Stimulated activated CD8-positive, alpha-beta memory T cell treated with anti-CD3 and anti-CD28 coated beads, Interleukin-15, amount 100 ng/mL, for 48 hours (primary cell): Measurements from ENCODE around the gene CCDC117.
"Not testable (repeated sequence)": the region's sequence is repeated elsewhere in the genome, so short reads cannot be mapped to it uniquely, and the experiment has no call there.

Source experiments
- DNase-seq, 2 donors: peaks; one replicate each; pipeline ENCODE4 v3.0.0-alpha.2; 2020; ENCODE audit warnings: low read depth in 2 of 2

The CCDC117 gene

DNA sequence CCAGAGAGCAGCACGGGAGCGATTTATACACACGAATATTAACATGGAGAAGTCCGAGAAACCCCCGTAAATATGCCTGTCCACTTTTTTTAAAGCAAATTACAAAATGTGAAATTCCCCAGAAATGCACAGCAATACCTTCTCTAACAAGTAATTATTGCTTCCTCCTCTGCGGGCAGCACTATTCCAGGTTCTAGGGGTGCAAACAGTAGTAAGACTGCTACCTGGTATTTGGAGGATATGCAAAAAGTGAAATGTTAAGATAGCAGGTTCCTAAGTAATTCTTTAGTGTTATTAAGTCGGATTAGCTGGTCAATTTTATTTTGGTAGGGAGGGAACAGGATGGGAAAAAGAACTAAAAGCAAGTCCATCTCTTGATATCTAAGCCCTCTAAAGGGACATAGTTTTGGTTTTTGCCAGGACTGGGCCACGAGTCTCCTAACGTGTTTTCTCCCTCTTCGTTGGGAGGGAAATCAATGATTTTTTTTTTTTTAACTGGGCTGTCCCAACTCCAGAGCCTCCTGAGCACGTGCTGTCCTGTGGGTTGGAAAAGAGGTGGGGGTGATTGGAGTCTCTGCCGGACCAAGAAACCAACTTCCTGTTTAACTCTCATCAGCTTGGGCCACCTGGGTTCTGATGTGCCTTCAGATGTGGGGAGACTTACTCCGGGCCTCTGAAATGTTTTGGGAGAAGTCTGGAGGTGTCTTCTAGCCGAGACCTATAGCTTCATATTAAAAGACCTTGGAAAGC lies 29.5 kb downstream of the CCDC117 start:
- DNase-seq = no peak

DNA sequence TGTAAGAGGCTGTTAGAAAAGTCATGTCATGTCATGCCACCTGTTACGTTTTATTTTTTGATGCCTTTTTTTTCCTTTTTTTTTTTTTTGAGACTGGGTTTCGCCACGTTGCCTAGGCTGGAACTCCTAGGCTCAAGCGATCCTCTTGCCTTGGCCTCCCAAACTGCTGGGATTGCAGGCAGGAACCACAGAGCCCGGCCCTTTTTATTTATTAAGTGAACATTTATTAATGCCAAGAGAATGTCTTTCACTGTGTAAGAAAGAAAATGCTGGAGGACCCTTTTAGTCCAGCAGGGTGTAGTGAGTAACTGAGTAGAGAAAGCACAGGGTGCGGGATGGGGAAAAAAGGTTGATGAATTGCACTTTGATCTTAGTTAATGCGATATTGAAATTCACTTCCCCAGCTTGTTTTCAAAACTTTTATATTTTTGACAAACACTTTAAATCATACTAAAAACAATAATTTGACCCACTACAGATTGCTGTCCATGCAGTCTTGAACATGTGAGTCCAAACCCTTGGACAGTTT lies 30.2 kb downstream of the CCDC117 start:
- no peak for DNase-seq

DNA sequence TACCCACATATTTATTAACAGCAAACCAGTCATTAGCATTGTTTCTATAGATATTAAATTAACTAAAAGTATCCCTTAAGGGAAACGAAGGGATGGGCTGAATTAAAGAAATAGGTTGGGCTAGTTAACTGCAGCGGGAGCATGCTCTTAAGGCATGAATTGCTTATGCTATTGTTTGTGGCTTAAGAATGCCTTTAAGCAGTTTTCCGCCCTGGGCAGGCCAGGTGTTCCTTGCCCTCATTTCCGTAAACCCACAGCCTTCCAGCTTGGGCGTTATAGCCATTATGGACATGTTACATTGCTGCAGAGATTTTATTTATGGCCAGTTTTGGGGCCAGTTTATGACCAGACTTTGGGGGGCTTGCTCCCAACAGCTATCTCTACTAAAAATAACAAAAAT lies 32.9 kb downstream of the CCDC117 start:
- not testable (repeated sequence) for DNase-seq

DNA sequence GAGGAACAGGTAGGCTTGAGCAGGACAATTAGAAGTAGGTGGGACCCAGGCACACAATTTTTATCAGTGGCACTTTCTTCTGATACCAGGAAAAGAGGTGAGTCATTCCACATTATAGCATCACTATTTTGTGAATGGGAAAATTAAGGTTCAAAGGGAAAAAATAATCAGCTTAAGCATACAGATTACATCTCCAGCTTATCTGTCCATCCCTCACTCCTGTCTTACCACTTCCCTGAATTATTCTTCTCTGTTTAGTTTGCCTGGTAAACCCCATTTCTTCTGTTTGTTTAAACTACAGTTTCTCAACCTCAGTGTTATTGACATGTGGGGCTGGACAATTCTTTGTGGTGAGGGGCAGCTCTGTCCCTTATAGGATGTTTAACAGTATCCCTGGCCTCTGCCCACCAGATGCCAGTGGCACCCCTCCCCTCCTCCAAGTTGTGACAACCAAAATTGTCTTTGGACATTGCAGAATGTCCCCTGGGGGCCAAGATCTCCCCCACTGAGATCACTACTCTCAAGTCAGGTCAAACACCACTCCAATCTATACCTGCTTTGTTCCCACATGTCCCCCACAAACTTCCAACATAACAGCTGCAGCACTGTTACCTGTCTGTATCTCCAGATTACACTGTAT lies 36.3 kb downstream of the CCDC117 start:
- DNase-seq = no peak

DNA sequence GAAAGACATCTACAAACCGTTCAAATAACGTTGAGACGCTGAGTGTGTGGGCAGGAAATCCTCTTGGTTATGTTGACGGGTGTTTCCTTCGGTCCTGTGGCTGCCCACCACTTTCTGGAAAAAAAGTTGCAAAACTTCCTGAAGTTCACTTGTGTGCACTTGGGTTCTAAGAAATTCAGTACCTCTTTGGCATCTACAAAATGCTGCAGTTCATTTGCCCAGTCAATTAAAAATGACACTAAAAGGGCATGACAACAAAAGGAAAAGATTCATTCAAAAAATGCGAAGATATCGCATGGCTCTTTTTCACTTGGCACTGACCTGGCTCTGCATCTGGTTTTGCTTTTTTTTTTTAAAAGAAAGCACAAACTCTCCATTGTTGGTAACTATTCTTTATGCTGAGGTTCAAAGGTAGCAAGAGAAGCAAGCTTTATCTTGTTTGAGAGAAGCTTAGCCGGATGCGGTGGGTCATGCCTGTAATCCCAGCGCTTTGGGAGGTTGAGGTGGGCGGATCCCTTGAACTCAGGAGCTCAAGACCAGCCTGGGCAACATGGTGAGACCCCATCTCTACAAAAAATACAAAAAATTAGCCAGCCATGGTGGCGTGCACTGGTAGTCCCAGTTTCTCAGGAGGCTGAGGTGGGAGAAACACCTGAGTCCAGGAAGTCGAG lies 38.5 kb downstream of the CCDC117 start:
- DNase-seq = no peak

DNA sequence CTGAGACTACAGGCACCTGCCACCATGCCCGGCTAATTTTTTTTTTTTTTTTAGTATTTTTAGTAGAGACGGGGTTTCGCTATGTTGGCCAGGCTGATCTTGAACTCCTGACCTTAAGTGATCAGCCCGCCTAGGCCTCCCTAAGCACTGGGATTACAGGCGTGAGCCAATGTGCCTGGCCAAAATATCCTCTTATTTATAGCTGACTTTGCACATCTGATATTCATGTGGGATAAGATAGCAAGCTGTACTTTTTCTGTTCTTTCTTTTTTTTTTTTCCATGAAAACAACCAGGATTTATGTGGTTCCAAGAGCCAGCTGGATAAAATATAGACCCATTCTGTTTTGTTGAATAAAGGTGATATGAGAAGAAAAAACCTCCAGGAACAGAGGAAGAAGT lies 40.0 kb downstream of the CCDC117 start:
- DNase-seq = no peak

DNA sequence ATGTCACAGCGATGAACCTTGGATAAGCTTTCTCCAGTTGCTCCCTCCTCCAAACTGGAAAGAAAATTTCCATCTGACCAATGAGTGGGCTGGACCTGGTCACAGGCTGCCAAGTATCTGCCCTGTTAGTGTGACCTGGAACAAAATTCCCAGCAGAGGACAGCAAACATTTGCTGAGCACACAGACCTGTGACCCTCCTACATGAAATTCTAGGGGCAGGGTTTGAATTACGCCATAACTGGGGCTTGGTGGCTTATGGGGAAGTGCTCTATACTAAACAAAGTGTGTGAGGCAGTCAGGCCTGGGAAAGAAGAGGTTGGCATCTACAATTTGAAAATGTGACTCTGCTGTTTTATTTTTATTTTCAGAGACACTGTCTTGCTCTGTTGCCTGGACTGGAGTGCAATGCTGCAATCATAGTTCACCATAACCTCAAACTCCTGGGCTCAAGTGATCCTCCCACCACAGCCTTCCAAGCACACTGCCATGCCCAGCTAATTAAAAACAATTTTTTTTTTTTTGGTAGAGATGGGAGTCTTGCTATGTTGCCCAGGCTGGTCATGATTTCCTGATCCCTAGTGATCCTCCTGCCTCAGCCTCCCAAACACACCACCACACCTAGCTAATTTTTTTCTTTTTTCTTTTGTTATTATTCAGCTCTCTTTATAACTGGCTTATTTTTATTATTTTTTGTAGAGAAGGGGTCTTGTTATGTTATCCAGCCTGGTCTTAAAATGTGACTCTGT lies 41.5 kb downstream of the CCDC117 start:
- DNase-seq = no peak

DNA sequence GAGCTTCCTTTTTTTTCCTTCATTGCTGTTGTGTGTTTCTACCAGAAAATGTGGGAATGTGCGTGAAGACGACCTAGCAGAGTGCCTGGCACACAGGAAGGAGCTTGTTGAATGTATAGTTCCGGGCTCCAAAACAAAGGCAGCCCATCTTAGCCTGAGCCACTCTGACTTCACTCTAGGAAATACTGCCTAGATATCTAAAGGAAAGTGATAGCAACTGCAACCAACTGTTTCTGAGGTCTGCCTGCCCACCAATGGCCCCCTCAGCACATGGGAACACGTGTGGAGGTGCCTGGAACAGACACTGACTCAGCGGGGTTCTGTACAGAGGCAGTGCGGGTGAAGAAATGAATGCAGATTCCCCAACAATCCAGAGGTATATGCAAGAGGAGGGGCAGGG lies 42.6 kb downstream of the CCDC117 start:
- no peak for DNase-seq

DNA sequence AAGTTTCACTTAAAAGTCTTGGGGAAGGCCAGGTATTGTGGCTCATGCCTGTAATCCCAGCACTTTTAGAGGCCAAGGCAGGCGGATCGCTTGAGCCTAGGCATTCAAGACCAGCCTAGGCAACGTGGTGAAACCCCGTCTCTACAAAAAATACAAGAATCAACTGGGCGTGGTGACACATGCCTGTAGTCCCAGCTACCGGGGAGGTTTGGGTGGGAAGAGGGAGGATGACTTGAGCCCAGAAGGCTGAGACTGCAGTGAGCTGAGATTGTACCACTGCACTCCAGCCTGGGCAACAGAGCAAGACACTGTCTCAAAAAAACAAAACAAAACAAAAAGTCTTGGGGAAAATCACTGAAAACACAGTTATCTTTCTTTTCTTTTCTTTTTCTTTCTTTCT lies 43.2 kb downstream of the CCDC117 start:
- no peak for DNase-seq

DNA sequence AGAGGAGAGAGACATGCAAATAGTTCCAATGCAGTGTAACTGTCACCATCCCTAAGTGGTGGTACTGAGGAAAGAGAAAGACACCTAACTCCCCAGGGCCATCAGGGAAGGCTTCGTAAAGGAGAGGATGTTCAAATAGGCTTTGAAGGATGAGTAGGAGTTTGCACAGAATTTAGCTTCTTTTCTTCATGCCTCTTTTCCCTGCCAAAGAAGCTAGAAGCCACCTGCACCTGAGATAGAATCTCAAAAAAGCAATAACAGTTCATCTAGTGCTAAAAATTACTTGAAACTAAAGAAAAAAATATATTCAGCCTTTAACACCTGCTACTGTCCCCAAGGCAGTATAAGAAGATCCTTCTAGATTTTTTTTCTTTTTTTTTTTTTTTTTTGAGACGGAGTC lies 44.6 kb downstream of the CCDC117 start:
- no peak for DNase-seq

DNA sequence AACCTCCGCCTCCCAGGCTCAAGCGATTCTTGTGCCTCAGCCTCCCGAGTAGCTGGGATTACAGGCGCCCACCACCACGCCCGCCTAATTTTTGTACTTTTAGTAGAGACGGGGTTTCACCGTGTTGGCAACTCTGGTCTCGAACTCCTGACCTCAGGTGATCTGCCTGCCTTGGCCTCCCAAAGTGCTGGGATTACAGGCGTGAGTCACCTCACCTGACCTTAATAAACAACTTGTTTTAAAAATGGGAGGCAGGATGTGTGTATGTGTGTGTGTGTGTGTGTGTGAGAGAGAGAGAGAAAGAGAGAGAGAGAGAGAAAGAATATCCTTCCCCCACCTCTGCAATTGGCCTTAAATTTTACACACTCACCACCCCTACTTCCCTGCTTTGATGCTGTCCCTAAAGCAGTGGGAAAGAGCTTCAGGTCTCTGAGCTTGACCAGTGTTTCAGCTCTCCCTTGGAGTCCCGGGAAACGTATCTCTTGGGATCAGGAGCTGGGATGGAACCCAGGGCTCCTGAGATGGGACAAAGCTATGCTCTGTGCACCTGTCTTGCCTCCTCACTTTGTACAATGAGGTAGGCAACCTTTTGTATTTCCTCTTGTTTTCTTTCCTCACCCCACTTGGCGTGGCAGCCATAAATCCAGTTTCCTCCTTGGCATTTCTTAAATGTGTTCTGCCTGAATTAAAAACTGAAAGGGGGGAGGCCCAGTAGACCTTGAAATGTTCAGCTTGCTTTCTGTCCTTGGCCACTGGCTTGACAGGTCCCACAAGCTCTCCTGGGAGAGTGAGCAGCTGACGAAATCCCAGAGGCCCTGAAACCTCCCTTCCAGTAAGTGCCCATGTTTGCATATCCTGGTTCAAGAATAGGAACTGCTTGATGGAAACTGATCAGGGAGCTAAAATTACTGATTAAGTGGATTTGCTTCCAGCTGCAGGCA lies 45.7 kb downstream of the CCDC117 start:
- no peak for DNase-seq

DNA sequence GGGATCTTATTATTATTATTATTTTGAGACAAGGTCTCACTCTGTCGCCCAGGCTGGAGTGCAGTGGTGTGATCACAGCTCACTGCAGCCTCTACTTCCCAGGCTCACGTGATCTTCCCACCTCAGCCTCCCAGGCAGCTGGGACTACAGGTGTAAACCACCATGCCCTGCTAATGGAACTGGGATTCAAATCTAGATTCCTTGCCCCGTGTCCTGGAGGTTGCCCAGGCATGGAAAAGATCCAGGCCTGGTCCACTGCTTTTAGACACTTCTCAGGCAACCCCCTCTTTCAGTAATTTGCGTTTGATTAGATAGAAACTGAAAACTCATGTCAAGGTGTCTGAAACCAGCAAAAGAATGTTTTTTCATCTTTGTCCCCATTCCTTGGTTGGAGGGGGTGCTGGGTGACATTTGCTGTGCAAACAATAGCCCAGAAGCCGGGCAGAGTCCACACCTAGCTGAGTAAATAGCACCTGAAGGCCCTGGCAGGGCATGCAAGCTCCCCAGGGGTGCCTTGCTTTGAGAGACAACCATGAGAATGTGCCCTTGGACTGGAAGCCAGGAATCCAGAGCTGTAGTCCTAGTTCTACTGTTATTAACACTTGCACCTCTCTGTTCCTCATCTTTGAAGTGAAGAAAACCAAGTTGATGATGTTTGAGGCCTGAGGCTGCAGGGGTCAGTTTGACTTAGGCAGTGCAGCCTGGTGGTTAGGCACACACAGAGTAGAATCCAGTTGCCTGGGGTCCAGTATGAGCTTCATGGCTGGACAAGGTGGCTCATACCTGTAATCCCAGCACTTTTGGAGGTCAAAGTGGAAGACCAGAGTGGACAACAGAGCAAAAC lies 47.0 kb downstream of the CCDC117 start:
- no peak for DNase-seq

DNA sequence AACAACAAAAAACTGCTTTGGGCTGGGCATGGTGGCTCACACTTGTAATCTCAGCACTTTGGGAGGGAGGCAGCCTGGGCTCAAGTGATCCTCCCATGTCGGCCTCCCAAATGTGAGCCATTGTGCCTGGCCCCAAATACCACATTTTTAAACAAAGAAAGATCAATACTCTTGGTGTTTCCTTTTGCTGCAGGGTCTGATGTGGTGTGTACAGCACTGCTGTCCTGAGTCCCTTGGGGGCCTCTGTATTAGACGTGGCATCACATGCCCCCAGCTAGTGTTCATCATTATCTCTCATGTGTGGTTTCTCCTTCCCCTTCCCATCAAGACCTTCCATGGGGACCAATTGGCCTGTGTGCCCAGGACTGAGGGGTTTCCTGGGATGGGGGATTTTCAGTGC lies 48.4 kb downstream of the CCDC117 start:
- DNase-seq = no peak

DNA sequence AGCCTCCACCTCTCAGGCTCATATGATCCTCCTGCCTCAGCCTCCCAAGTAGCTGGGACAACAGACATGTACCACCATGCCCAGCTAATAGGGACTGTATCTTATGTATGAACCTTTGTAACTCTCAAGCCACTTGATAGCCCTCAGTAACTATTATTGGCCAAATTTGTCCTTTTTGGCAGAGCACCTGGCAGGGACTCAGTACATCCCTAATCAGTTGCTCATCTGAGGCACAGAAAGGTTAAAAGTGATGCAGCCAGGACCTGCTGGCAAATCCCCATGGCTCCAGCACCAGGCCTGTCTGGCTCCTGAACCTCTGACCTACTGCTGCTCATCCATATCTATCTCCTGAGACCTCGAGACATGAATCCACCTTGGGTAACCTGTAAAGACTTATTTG lies 49.0 kb downstream of the CCDC117 start:
- DNase-seq = no peak

DNA sequence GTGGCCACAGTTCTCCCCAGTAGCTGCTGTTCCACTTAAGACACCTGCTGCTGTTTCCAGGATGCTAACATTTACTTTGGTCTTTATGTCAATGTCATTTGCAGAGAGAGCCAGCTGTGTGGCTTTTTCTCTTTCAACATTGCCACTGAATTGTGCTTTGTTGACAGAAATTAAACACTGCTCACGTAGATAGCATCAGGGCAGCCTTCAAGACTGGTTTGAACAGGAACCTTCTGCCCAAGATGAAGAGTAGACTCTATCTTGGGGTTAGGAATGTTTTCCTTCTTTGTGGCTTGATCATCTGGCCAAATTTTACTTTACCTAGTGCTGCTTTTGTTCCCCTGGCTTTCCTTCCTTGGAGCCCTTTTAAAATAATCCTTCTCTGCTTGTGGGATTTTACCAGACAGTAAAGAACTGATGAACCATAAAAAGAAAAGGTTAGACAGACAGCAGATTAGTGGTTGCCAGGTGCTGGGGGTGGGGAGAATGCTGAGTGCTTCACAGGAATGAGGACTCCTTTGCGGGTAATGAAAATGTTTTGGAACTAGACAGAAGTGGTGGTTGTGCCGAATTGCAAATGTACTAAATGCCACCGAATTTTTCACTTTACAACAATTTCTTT lies 50.5 kb downstream of the CCDC117 start:
- DNase-seq = no peak

DNA sequence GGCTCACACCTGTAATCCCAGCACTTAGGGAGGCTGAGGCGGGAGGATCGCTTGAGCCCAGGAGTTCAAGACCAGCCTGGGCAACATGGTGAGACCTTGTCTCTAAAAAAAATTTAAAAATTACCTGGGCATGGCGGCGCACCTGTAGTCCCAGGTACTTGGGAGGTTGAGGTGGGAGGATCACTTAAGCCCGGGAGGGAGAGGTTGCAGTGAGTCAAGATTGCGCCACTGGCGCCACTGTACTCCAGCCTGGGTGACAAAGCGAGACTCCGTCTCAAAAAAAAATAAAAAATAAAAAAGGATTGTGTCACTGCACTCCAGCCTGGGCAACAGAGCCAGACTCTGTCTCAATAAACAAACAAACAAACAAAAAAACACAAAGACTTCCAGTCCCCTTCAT lies 52.0 kb downstream of the CCDC117 start:
- DNase-seq = not testable (repeated sequence)

DNA sequence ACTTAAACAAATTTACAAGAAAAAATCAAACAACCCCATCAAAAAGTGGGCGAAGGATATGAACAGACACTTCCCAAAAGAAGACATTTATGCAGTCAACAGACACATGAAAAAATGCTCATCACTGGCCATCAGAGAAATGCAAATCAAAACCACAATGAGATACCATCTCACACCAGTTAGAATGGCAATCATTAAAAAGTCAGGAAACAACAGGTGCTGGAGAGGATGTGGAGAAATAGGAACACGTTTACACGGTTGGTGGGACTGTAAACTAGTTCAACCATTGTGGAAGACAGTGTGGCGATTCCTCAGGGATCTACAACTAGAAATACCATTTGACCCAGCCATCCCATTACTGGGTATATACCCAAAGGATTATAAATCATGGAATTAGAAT lies 53.9 kb downstream of the CCDC117 start:
- not testable (repeated sequence) for DNase-seq

DNA sequence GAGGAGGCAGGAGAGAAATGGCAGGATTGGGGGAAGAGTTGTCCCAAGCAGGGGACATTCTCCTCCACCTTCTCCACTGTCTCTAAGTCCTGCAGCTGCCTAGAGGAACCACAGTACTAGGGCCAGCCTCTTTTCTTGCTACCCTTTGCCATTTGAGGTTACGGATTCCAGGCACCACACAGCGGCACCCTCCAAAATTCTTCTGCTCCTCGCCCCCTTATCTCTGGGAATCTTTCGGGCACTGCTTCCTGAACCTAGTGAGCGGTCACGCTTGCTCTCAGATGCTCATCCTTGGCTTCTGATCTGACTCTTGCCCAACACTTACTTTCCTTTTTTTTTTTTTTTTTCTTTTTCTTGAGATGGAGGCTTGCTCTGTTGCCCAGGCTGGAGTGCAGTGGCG lies 54.4 kb downstream of the CCDC117 start:
- no peak for DNase-seq

DNA sequence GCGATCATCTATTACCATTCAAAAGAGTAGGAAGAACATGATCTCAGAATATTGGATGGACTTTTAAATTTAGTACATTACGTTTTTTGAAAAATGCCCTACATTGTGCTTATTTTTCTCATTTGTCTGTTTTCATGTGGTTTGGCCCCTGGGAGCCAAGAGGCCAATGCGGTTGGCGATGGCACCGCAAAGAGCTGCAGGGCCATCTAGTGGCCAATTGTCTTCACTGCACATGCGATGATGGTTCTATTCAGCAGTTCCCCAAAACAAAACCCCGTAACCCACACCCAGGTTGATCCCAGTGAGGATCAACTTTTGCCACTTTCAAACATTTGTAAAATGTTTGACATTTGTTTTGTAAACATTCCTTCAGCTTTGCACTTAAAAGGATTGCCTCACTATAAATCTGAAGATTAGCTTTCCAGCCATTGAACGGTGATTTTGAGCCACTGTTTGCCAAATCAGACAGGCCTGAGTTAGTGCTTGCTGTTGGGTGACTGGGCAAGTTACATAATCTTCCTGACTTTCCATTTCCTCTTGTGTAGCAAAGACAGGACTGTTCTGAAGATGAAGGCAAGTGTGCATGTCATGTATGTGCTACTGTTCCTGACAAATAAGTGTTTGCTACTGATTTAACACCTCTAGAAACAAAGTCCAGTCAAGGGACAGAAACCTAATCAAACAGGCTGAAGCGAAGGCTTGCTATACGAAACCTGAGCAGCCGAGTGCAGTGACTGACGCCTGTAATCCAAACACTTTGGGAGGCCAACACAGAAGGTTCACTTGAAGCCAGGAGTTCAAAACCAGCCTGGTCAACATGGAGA lies 57.1 kb downstream of the CCDC117 start:
- peak; percentile 38 to 51 for DNase-seq
